Hepatocyte (in vitro differentiated cells): ENCODE results near the gene KCNQ2. TPM values are rescaled to one million over a fixed set of nuclear protein-coding genes. Genes with fewer than 3 reads are reported as not detected.

Experiments
- DNase-seq: peaks from one replicate; pipeline ENCODE4 v3.0.0-alpha.2; 2016; ENCODE audit warnings: low spot score
- H2AFZ ChIP-seq: fragments of 200-600 bp; sonication (generic); 2 replicates; pipeline ENCODE4 v1.6.0; 2016; ENCODE audit warnings: antibody characterized with exemption, mild to moderate bottlenecking
- H3K27ac ChIP-seq: fragments of 200-600 bp; sonication (generic); 2 replicates; pipeline ENCODE4 v1.5.1; 2016; ENCODE audit warnings: mild to moderate bottlenecking
- H3K27me3 ChIP-seq: fragments of 200-600 bp; sonication (generic); 2 replicates; pipeline ENCODE4 v1.6.1; 2016
- H3K36me3 ChIP-seq: fragments of 200-600 bp; sonication (generic); replicated peaks from 2 replicates; pipeline ENCODE4 v1.5.1; 2016; ENCODE audit warnings: low read depth; ENCODE audit not compliant: insufficient read depth
- H3K4me1 ChIP-seq: fragments of 200-600 bp; sonication (generic); 2 replicates; pipeline ENCODE4 v1.5.1; 2016; ENCODE audit warnings: mild to moderate bottlenecking, moderate library complexity; ENCODE audit not compliant: insufficient read depth
- H3K4me2 ChIP-seq: fragments of 200-600 bp; sonication (generic); 2 replicates; pipeline ENCODE4 v1.6.0; 2016
- H3K4me3 ChIP-seq: fragments of 200-600 bp; sonication (generic); 2 replicates; pipeline ENCODE4 v1.5.1; 2016; ENCODE audit warnings: mild to moderate bottlenecking
- H3K79me2 ChIP-seq: fragments of 200-600 bp; sonication (generic); 2 replicates; pipeline ENCODE4 v1.6.0; 2017; ENCODE audit warnings: mild to moderate bottlenecking
- H3K9me2 ChIP-seq: fragments of 200-600 bp; sonication (generic); replicated peaks from 2 replicates; pipeline ENCODE4 v1.6.0; 2017; ENCODE audit warnings: mild to moderate bottlenecking; ENCODE audit not compliant: insufficient read depth
- H3K9me3 ChIP-seq: fragments of 200-600 bp; sonication (generic); 2 replicates; pipeline ENCODE4 v1.5.1; 2016; ENCODE audit warnings: low read depth, mild to moderate bottlenecking
- H4K20me1 ChIP-seq: fragments of 200-600 bp; sonication (generic); 2 replicates; pipeline ENCODE4 v1.6.0; 2016; ENCODE audit warnings: mild to moderate bottlenecking; ENCODE audit not compliant: insufficient read depth, poor library complexity, severe bottlenecking
- CTCF ChIP-seq: fragments of 200-600 bp; sonication (generic); IDR thresholded peaks from 2 replicates; pipeline ENCODE4 v1.5.1; 2016; ENCODE audit warnings: antibody characterized with exemption, mild to moderate bottlenecking; ENCODE audit not compliant: poor library complexity
- EZH2 ChIP-seq: fragments of 200-600 bp; sonication (generic); IDR thresholded peaks from 2 replicates; pipeline ENCODE4 v1.6.1; 2016; ENCODE audit warnings: antibody characterized with exemption, mild to moderate bottlenecking, borderline replicate concordance
- EZH2phosphoT487 ChIP-seq: fragments of 200-600 bp; sonication (generic); IDR thresholded peaks from one replicate; pipeline ENCODE4 v1.6.1; 2018; ENCODE audit warnings: antibody characterized with exemption, mild to moderate bottlenecking, low read depth, moderate library complexity; ENCODE audit not compliant: unreplicated experiment, severe bottlenecking
- WGBS: methylation state at CpG from one replicate; pipeline ENCODE4 v1.1.6; 2016; ENCODE audit warnings: low lambda C conversion rate; ENCODE audit errors: missing lambda C conversion rate; 5-methylcytosine and 5-hydroxymethylcytosine counted together
- polyA plus RNA-seq: library from polyadenylated mRNA; unstranded; fragments of >200 nt; fragmentation: Nextera tagmentation; extraction: Ambion mirVana; gene quantifications from 2 replicates; pipeline ENCODE4 v1.2.1, GENCODE V29; 2016
- total RNA-seq: library from RNA; depleted of rRNA; stranded (reverse); fragments of >200 nt; gene quantifications from 2 replicates; pipeline ENCODE4 v1.2.3, GENCODE V29; 2014

Gene KCNQ2
- total and polyA plus RNA-seq, 2 experiments from 2014 or later: 3.5 to 5.4 TPM

GRCh38 chr20:63432577-63433325 lies 39.7 kb downstream of the KCNQ2 start:
- 88% methylated on average over 15 of the region's 16 CpGs for WGBS
- Histone ChIP-seq H3K36me3 (no peaks in the 10 kb centered on the region), H3K4me2 (no peak overlapping the region), H3K79me2 (no peaks in the 10 kb centered on the region), H3K9me2 (no peaks in the 10 kb centered on the region), H3K27ac (no peak overlapping the region), H3K4me3 (no peak overlapping the region), H3K9me3 (no peaks in the 10 kb centered on the region), H3K4me1 (no peaks in the 10 kb centered on the region), H3K27me3 (no peaks in the 10 kb centered on the region), H2AFZ (no peak overlapping the region), H4K20me1 (no peaks in the 10 kb centered on the region)
- TF ChIP-seq CTCF: no peak
- TF ChIP-seq EZH2: no peak
- no peak for TF ChIP-seq EZH2phosphoT487
- DNase-seq: no peak

- Histone ChIP-seq H3K79me2 (no peaks in the 10 kb centered on the region), H3K4me3 (no peak overlapping the region), H3K9me2 (no peaks in the 10 kb centered on the region), H3K36me3 (no peaks in the 10 kb centered on the region), H3K9me3 (no peaks in the 10 kb centered on the region), H3K4me2 (no peak overlapping the region), H4K20me1 (no peaks in the 10 kb centered on the region), H2AFZ (no peak overlapping the region), H3K27me3 (no peaks in the 10 kb centered on the region), H3K4me1 (no peaks in the 10 kb centered on the region), H3K27ac (no peak overlapping the region)
- no CpG with 5 or more reads among the region's 1 CpG for WGBS
- TF ChIP-seq CTCF: no peak
- no peak for TF ChIP-seq EZH2
- TF ChIP-seq EZH2phosphoT487: no peak
- DNase-seq: no peak
Observed at GRCh38 chr20:63431944-63432343, 40.5 kb downstream of the KCNQ2 start.

- H3K9me2 ChIP-seq: no peaks in the 10 kb centered on the region
- H3K27me3 ChIP-seq: no peaks in the 10 kb centered on the region
- no peaks in the 10 kb centered on the region for H3K4me1 ChIP-seq
- TF ChIP-seq EZH2phosphoT487: no peak
- TF ChIP-seq EZH2: no peak
- TF ChIP-seq CTCF: no peak
- 96% methylated on average over 13 of the region's 14 CpGs for WGBS
- H4K20me1 ChIP-seq: no peaks in the 10 kb centered on the region
- H3K4me3 ChIP-seq: no peak overlapping the region
- H3K36me3 ChIP-seq: no peaks in the 10 kb centered on the region
- H3K79me2 ChIP-seq: no peaks in the 10 kb centered on the region
- H3K9me3 ChIP-seq: no peaks in the 10 kb centered on the region
- H2AFZ ChIP-seq: no peak overlapping the region
- DNase-seq: no peak
- no peak overlapping the region for H3K27ac ChIP-seq
- no peak overlapping the region for H3K4me2 ChIP-seq
Observed at GRCh38 chr20:63430891-63431290, 41.6 kb downstream of the KCNQ2 start.

- H3K4me1 ChIP-seq: no peaks in the 10 kb centered on the region
- WGBS: 91% methylated on average over 15 of the region's 15 CpGs
- no peaks in the 10 kb centered on the region for H3K9me3 ChIP-seq
- H3K4me3 ChIP-seq: no peak overlapping the region
- no peak overlapping the region for H3K4me2 ChIP-seq
- H4K20me1 ChIP-seq: no peaks in the 10 kb centered on the region
- TF ChIP-seq CTCF: no peak
- TF ChIP-seq EZH2phosphoT487: no peak
- no peak for TF ChIP-seq EZH2
- no peak overlapping the region for H3K27ac ChIP-seq
- H2AFZ ChIP-seq: no peak overlapping the region
- no peaks in the 10 kb centered on the region for H3K79me2 ChIP-seq
- DNase-seq: no peak
- no peaks in the 10 kb centered on the region for H3K9me2 ChIP-seq
- no peaks in the 10 kb centered on the region for H3K27me3 ChIP-seq
- no peaks in the 10 kb centered on the region for H3K36me3 ChIP-seq
Observed at GRCh38 chr20:63429992-63430391, 42.5 kb downstream of the KCNQ2 start.
